T-cell (primary cell): Measurements from ENCODE around the gene SHLD2. TPM values are rescaled to one million over a fixed set of nuclear protein-coding genes. Genes with fewer than 3 reads are reported as not detected.
"Not testable (repeated sequence)": the region's sequence is repeated elsewhere in the genome, so short reads cannot be mapped to it uniquely, and the experiment has no call there.

ENCODE experiments used
- ATAC-seq, 4 experiments: fragments of 200-7000 bp in 3 of 4; fragments of 150-1000 bp in 1 of 4; cut with Tn5 transposase; replicated peaks in 1 of 4; 1 replicate in 3 of 4; 2 replicates in 1 of 4; pipeline ENCODE4 v1.10.0; 2021; ENCODE audit warnings: moderate library complexity in 3 of 4, mild to moderate bottlenecking in 2 of 4, moderate number of reproducible peaks in 1 of 4
- CTCF ChIA-PET, 2 donors: fragments of 300-600 bp; sonication (Branson Sonifier 250); formaldehyde crosslinking; loops; one replicate each; lab custom pipeline; 2022; ENCODE audit warnings: antibody characterized with exemption in 2 of 2; lab: Charles Lee
- POLR2A ChIA-PET, 2 donors: fragments of 300-600 bp; sonication (Branson Sonifier 250); formaldehyde crosslinking; loops; one replicate each; lab custom pipeline; 2022; ENCODE audit warnings: antibody characterized with exemption in 2 of 2; lab: Charles Lee
- DNase-seq, 35 experiments: peaks; one replicate each; pipeline versions ENCODE4 v3.0.0 to v3.0.0-alpha.2; 2013 to 2023
- H3K27ac ChIP-seq: one replicate; pipeline ENCODE4 v1.5.1; 2013; ENCODE audit warnings: low read length
- H3K27me3 ChIP-seq, 2 experiments: replicated peaks in 1 of 2; 1 replicate in 1 of 2; 2 replicates in 1 of 2; pipeline versions ENCODE4 v1.6.1 to v1.7.0; 2013; ENCODE audit warnings: low read length in 1 of 2, mixed read lengths in 1 of 2; ENCODE audit not compliant: control insufficient read depth in 2 of 2, insufficient read depth in 2 of 2; ENCODE audit errors: extremely low read depth in 1 of 2
- H3K36me3 ChIP-seq, 2 donors: 1 replicate in 1 of 2; 2 replicates in 1 of 2; pipeline versions ENCODE4 v1.6.1 to v1.7.0; 2013; ENCODE audit warnings: low read length in 1 of 2; ENCODE audit not compliant: control insufficient read depth in 2 of 2, insufficient read depth in 1 of 2; ENCODE audit errors: extremely low read depth in 1 of 2
- H3K4me1 ChIP-seq, 2 experiments: 1 replicate in 1 of 2; 2 replicates in 1 of 2; pipeline versions ENCODE4 v1.6.1 to v1.7.0; 2013; ENCODE audit warnings: low read length in 2 of 2, mixed read lengths in 1 of 2; ENCODE audit not compliant: insufficient read depth in 2 of 2, control insufficient read depth in 1 of 2; ENCODE audit errors: extremely low read depth in 1 of 2
- H3K4me3 ChIP-seq, 2 donors: 1 replicate in 1 of 2; 2 replicates in 1 of 2; pipeline versions ENCODE4 v1.5.1 to v1.7.0; 2013; ENCODE audit warnings: mild to moderate bottlenecking in 2 of 2, low read length in 1 of 2, moderate library complexity in 1 of 2; ENCODE audit not compliant: control insufficient read depth in 1 of 2; ENCODE audit errors: extremely low read depth in 1 of 2
- H3K9me3 ChIP-seq: 2 replicates; pipeline ENCODE4 v1.7.0; 2013
- H3K27ac Mint-ChIP-seq, 2 donors: one replicate each; pipeline ENCODE4 v1.8.0; 2020 to 2021; ENCODE audit warnings: mild to moderate bottlenecking in 2 of 2, mixed read lengths in 2 of 2
- H3K27me3 Mint-ChIP-seq, 2 donors: one replicate each; pipeline ENCODE4 v1.8.0; 2021 to 2022; ENCODE audit warnings: mixed read lengths in 2 of 2
- H3K36me3 Mint-ChIP-seq: one replicate; pipeline ENCODE4 v1.8.0; 2021; ENCODE audit warnings: mixed read lengths
- H3K4me1 Mint-ChIP-seq, 3 donors: one replicate each; pipeline ENCODE4 v1.8.0; 2020 to 2022; ENCODE audit warnings: mixed read lengths in 3 of 3, mild to moderate bottlenecking in 1 of 3
- H3K4me3 Mint-ChIP-seq, 3 donors: one replicate each; pipeline ENCODE4 v1.8.0; 2020 to 2022; ENCODE audit warnings: mild to moderate bottlenecking in 3 of 3, mixed read lengths in 3 of 3, moderate library complexity in 3 of 3
- H3K9me3 Mint-ChIP-seq, 3 donors: one replicate each; pipeline ENCODE4 v1.8.0; 2020 to 2022; ENCODE audit warnings: mixed read lengths in 3 of 3
- WGBS: methylation state at CpG from one replicate; pipeline ENCODE4 v1.1.5; 2013; ENCODE audit warnings: missing lambda C conversion rate; ENCODE audit not compliant: insufficient coverage; 5-methylcytosine and 5-hydroxymethylcytosine counted together
- total RNA-seq, 35 experiments: library from RNA in 6 of 35; stranded (reverse) in 6 of 35; fragments of 120-200 nt in 1 of 35; gene quantifications; one replicate each; pipeline versions ENCODE4 v1.2.1 to v1.2.4 and lab custom pipeline; 2013 to 2026

The SHLD2 gene
- total RNA-seq, 5 donors from 2014 or later (not counting 1 experiment from before 2014, with no cell fraction given), result 20.9 to 29.3 (median 22.1) TPM

DNA sequence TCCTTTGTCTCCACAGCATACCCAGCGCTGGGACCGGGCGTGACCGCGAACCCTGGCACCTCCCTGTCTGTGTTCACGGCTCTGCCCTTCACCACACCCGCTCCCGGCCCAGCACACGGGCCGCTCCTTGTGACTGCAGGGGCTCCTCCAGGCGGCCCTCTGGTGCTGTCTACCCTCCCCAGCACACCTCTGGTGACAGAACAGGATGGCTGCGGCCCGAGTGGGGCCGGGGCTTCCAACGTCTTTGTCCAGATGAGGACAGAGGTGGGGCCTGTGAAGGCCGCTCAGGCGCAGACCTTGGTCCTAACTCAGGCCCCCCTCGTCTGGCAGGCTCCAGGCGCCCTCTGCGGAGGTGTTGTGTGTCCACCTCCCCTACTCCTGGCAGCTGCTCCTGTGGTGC is 133.2 kb downstream of the SHLD2 start:
- H3K27ac Mint-ChIP-seq, CTCF ChIA-PET, H3K27me3 Mint-ChIP-seq, H3K9me3 ChIP-seq, H3K36me3 ChIP-seq, H3K36me3 Mint-ChIP-seq, H3K4me3 ChIP-seq, H3K4me1 Mint-ChIP-seq, DNase-seq, H3K4me3 Mint-ChIP-seq, ATAC-seq, H3K27ac ChIP-seq, POLR2A ChIA-PET, H3K4me1 ChIP-seq, H3K27me3 ChIP-seq, H3K9me3 Mint-ChIP-seq: not testable (repeated sequence)
- no CpG with 5 or more reads among the region's 20 CpGs for WGBS

DNA sequence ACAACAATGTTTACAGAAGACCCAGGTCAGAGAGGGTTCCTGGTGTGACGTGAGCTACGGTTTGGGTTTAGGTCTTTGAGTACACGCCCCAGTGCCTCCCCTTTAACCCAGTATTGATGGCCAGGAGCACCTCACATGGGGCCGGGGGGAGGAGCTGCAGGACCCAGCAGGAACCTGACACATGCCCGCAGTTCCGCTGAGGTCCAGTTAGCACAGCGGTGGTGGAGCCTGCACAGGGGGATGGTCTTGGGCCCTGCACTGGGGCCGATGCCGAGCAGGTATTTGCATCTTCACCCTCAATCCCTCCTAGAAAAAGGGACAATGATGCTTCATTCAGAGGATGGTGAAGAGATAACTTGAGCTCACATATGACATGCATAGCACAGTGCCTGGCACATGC is 134.2 kb downstream of the SHLD2 start:
- H3K27ac Mint-ChIP-seq, H3K27me3 Mint-ChIP-seq, H3K4me1 ChIP-seq, POLR2A ChIA-PET, H3K4me3 ChIP-seq, H3K27me3 ChIP-seq, H3K36me3 Mint-ChIP-seq, H3K9me3 Mint-ChIP-seq, H3K27ac ChIP-seq, CTCF ChIA-PET, H3K4me1 Mint-ChIP-seq, ATAC-seq, H3K4me3 Mint-ChIP-seq, H3K36me3 ChIP-seq, DNase-seq, H3K9me3 ChIP-seq: not testable (repeated sequence)
- 92% methylated on average over 6 of the region's 9 CpGs for WGBS

DNA sequence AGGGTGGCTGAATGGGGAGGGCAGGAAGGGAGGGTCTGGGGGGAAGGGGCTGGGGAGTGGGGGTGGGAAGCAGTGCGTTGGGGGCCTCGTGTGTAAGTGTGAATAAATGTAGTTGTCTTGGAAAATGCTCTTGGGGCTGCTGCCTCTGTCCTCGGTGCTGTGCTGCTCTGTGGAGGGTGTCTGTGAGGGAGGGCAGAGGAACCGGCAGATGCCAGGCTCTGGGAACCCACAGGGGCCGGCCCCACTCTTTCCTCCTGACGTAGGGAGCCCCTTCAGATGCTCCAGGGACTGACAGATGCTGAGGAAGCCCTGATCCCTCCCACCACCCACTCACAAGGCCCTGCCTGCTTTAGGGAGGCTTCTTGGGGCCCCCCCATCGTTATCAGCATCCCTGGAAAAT is 139.8 kb downstream of the SHLD2 start:
- DNase-seq, H3K4me3 Mint-ChIP-seq, H3K9me3 Mint-ChIP-seq, H3K36me3 Mint-ChIP-seq, CTCF ChIA-PET, H3K27me3 ChIP-seq, H3K36me3 ChIP-seq, H3K27me3 Mint-ChIP-seq, ATAC-seq, H3K4me1 ChIP-seq, H3K4me1 Mint-ChIP-seq, POLR2A ChIA-PET, H3K27ac ChIP-seq, H3K27ac Mint-ChIP-seq, H3K9me3 ChIP-seq, H3K4me3 ChIP-seq: not testable (repeated sequence)
- WGBS, result no CpG with 5 or more reads among the region's 7 CpGs

DNA sequence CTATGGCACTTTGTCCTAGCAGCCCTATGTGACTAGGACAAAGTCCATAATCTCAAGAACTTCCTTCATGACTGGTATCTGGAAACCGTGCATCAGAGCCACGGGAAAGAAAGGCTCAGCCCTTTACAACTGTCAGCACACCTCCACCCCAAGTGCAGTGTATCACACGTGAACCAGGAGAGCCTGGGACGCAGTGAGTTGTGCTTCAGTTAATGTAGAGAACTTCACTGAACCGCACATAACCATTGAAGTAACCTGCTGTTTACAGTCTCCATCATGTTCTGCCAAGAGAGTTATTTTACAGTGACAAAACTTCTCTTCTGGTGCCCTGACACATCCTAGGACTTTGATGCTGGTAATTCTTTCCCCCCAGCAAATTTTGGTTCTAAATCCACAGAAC is 142.2 kb downstream of the SHLD2 start:
- CTCF ChIA-PET, H3K27me3 Mint-ChIP-seq, H3K4me3 Mint-ChIP-seq, ATAC-seq, H3K27me3 ChIP-seq, H3K4me3 ChIP-seq, DNase-seq, POLR2A ChIA-PET, H3K27ac ChIP-seq, H3K27ac Mint-ChIP-seq, H3K9me3 ChIP-seq, H3K36me3 ChIP-seq, H3K4me1 ChIP-seq, H3K9me3 Mint-ChIP-seq, H3K36me3 Mint-ChIP-seq, H3K4me1 Mint-ChIP-seq: not testable (repeated sequence)
- 100% methylated on average over 1 of the region's 5 CpGs for WGBS

DNA sequence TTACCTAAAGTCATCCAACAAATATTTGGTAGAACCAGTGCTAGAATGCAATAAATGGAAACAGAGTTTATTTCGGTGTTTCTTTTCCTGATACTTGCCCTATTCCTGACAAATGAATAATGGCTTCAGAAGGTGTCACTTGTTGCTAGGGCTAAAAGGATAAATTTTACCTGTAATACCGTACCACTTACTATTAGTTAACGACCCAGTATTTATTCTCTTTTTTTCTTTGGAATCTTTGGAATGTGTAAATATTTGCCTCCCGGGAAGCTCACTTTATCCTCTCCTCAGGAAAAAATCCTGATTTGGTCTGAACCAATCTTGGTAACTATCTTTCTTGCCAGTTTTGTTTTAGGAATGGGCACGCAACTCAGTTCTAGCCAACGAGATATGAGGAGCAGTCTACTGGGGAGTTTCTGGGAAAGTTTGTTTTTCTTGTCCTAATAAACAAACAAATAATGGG is 144.4 kb downstream of the SHLD2 start:
- DNase-seq, CTCF ChIA-PET, H3K4me3 ChIP-seq, H3K27me3 ChIP-seq, H3K4me1 Mint-ChIP-seq, H3K27ac Mint-ChIP-seq, H3K27me3 Mint-ChIP-seq, H3K4me1 ChIP-seq, H3K36me3 Mint-ChIP-seq, H3K4me3 Mint-ChIP-seq, H3K9me3 ChIP-seq, H3K27ac ChIP-seq, H3K9me3 Mint-ChIP-seq, H3K36me3 ChIP-seq, ATAC-seq, POLR2A ChIA-PET: not testable (repeated sequence)
- WGBS, result no CpG with 5 or more reads among the region's 6 CpGs

Other genes with a start within 250 kb of the SHLD2 start
- under 1 TPM in 4 of 5 donors, not detected in 1; 0.09 to 0.96 (median 0.33) TPM for gene MMRN2, start 137.6 kb upstream of the SHLD2 start, total RNA-seq
- under 1 TPM in 3 of 5 donors, not detected in 2; 0.41 to 0.66 (median 0.44) TPM for gene SNCG, start 136.6 kb upstream of the SHLD2 start, total RNA-seq
- gene ADIRF, start 126.7 kb upstream of the SHLD2 start, total RNA-seq, result under 1 TPM in 3 of 5 donors, not detected in 2; 0.41 to 0.76 (median 0.66) TPM
- gene FAM25A, start 74.9 kb upstream of the SHLD2 start, total RNA-seq, result not detected
- gene GLUD1, start 363 bp upstream of the SHLD2 start, total RNA-seq, result 10 to 100 TPM; 71.0 to 89.2 (median 82.9) TPM
- 1 to 10 TPM in 3 of 5 donors, under 1 TPM in 1, not detected in 1; 0.93 to 3.1 (median 1.8) TPM for gene NUTM2A, start 130.2 kb downstream of the SHLD2 start, total RNA-seq